ENCODE measurements around the gene GRIA1.

Gene GRIA1

GRCh38 chr5:153458268-153458667, 32.2 kb upstream of the GRIA1 start:
- Histone ChIP-seq H3K4me1 (no peaks in the 10 kb centered on the region), H3K36me3 (no peaks in the 10 kb centered on the region), H3K27ac (no peak overlapping the region), H3K27me3 (no peaks in the 10 kb centered on the region), H3K4me3 (no peak overlapping the region), H3K9me3 (no peaks in the 10 kb centered on the region)
- intact Hi-C loops (cut with DNase I; ENCODE audit: low total_unique reads), result no loop called here
- DNase-seq, result no peak
- no peak for TF ChIP-seq CTCF (IDR thresholded peaks at IDR 0.05)

DNA sequence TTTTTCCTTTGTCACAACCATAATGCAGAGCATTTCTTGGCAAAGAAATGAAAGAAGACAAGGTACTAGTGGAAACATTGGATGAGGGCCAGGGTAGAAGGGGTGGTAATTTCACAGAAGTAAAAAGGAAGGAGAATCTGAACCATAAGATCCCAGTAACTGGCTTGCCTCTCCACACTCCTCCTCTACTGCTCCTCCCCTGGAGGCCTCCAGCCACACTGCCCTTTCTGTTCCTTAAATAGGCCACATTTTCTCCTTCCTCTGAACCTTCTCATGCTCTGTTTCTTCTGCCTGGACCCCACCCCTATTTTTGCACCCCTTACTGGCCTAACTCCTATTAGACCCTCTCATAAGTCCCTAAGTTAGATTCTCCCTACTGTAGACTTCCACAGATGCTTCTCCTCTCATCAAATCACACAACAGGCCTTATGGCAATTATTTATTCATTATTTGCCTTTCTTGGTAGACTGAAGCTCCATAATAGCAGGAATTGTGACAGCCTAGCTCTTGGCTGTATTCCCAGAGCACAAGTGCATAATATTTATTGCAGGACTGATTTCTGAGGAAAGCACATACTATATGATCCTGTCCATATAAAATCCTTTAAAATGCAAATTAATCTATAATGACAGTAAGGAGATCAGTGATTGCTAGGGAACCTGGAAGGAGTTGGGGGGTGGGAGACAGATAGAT, 31.3 kb upstream of the GRIA1 start:
- H3K36me3 ChIP-seq, result no peaks in the 10 kb centered on the region
- no peaks in the 10 kb centered on the region for H3K27me3 ChIP-seq
- no peak for DNase-seq
- no peak overlapping the region for H3K4me3 ChIP-seq
- no peaks in the 10 kb centered on the region for H3K9me3 ChIP-seq
- no peak overlapping the region for H3K27ac ChIP-seq
- H3K4me1 ChIP-seq, result no peaks in the 10 kb centered on the region
- TF ChIP-seq CTCF (IDR thresholded peaks at IDR 0.05), result no peak
- intact Hi-C loops (cut with DNase I; ENCODE audit: low total_unique reads), result no loop called here

GRCh38 chr5:153460421-153460820, 30.0 kb upstream of the GRIA1 start:
- intact Hi-C loops (cut with DNase I; ENCODE audit: low total_unique reads), result no loop called here
- H3K4me3 ChIP-seq, result no peak overlapping the region
- no peaks in the 10 kb centered on the region for H3K4me1 ChIP-seq
- no peak overlapping the region for H3K27ac ChIP-seq
- no peaks in the 10 kb centered on the region for H3K27me3 ChIP-seq
- H3K9me3 ChIP-seq, result no peaks in the 10 kb centered on the region
- no peak for TF ChIP-seq CTCF (IDR thresholded peaks at IDR 0.05)
- no peak for DNase-seq
- H3K36me3 ChIP-seq, result no peaks in the 10 kb centered on the region

DNA sequence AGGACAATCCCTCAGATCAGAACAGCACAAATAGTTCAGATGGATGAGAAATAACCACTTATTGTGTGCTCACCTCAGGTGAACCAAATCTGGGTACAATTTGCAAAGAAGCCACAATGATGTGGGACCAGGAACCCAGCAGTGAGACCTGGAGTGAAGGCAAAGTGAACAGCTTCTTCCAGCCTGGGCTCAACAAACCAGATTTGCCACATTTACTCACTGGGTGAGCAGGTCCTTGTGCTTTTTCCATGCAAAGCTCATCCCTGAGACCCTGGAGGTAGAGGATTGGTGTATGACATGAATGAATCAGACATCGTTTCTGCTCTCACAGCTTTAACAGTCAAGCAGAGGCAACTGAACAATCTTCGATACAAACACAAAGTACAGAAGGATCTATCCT, 29.1 kb upstream of the GRIA1 start:
- TF ChIP-seq CTCF (IDR thresholded peaks at IDR 0.05), result no peak
- intact Hi-C loops (cut with DNase I; ENCODE audit: low total_unique reads), result no loop called here

DNA sequence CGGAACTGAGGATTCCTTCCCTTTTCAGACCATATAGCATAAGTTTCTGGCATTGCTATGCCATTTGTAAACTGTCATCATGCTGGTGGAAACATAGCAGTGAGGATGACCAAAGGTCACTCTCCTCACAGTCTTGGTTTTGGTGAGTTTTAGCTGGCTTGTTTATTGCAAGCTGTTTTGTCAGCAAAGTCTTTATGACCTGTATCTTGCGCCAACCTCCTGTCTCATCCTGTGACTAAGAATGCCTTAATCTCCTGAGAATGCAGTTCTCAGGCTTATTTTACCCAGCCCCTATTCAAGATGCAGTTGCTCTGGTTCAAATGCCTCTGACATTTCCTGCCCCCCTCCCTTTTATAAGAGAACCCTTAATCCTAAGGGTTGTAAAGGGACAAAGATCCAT, 26.7 kb upstream of the GRIA1 start:
- Histone ChIP-seq H3K9me3 (no peaks in the 10 kb centered on the region), H3K4me3 (no peak overlapping the region), H3K27ac (no peak overlapping the region), H3K4me1 (no peaks in the 10 kb centered on the region), H3K27me3 (no peaks in the 10 kb centered on the region), H3K36me3 (no peaks in the 10 kb centered on the region)
- no peak for TF ChIP-seq CTCF (IDR thresholded peaks at IDR 0.05)
- intact Hi-C loops (cut with DNase I; ENCODE audit: low total_unique reads), result no loop called here
- DNase-seq, result no peak

More for the DNA sequence above, 29.1 kb upstream of the GRIA1 start:
- H3K27ac ChIP-seq, result no peak overlapping the region
- no peaks in the 10 kb centered on the region for H3K4me1 ChIP-seq
- H3K9me3 ChIP-seq, result no peaks in the 10 kb centered on the region
- H3K27me3 ChIP-seq, result no peaks in the 10 kb centered on the region
- DNase-seq, result no peak
- no peaks in the 10 kb centered on the region for H3K36me3 ChIP-seq
- H3K4me3 ChIP-seq, result no peak overlapping the region

DNA sequence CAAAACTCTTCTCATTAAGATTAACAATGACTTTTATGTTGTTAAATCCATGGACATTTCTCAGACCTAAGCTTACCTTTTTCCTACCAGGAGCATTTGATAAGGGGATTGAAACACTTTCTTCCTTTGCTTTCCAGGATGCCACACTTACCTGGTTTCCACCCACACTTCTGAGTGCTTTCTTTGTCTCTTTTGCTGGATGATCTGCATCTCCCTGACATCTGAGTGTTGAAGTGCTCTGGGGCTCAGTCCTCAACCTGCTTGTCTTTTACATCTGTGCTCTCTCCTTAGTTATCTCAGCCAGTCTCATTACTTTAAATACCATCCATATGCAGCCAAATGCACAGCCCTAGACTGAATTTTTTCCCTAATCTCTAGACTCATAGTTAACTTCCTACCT, 22.9 kb upstream of the GRIA1 start:
- Histone ChIP-seq H3K4me3 (no peak overlapping the region), H3K9me3 (no peaks in the 10 kb centered on the region), H3K27ac (no peak overlapping the region), H3K4me1 (no peaks in the 10 kb centered on the region), H3K27me3 (no peaks in the 10 kb centered on the region), H3K36me3 (no peaks in the 10 kb centered on the region)
- intact Hi-C loops (cut with DNase I; ENCODE audit: low total_unique reads), result no loop called here
- TF ChIP-seq CTCF (IDR thresholded peaks at IDR 0.05), result no peak
- DNase-seq, result no peak
